GM11168 (cell line): ENCODE data around the gene EEF1E1.

Experiments
- in situ Hi-C: fragments of 300-500 bp; cut with MboI; formaldehyde crosslinking; loops from one replicate; pipeline ENCODE4 v1.12.0; 2022; ENCODE audit warnings: low sequenced_read_pairs; ENCODE audit not compliant: unreplicated experiment

Gene EEF1E1

DNA sequence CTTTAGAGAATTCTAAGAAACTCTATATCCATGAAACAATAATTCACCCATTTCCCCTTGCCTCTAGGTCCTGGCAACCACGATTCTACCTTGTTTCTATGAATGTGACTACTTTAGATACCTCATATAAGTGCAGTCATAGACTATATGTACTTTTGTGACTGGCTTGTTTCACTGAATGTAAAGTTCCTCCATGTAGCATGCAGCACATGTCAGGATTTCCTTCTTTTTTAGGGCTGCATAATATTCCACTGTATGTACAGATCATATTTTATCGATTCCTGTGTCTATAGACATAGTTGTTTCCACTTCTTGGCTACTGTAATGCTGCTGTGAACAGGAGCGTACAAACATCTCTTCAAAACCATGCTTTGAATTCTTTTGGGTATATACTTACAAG is 11.7 kb downstream of the EEF1E1 start:
- in situ Hi-C loops: no loop called here

DNA sequence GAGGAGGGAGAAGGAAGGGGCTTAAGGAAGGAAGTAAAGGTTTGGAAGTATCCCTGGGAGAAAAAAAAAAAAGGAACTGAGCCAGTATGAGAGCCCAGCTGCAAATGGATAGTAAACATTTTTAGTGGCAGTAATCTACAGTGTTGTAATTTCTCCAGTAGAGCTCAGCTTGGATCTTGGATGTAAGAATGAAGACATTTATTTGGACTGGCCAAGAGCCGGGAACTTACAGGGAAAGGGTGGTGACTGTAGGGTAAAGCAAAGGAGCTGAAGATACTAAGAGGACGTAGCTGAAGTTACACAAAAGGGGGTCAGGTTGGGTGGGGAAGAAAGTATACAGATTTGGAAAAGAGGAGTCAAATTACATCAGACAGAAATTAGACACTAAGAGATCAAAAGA is 13.5 kb downstream of the EEF1E1 start:
- in situ Hi-C loops: no loop called here

- in situ Hi-C loops: no loop called here
These were observed 14.2 kb downstream of the EEF1E1 start for GRCh38 chr6:8087870-8088754.

GRCh38 chr6:8086755-8087306 is 15.5 kb downstream of the EEF1E1 start:
- in situ Hi-C loops: no loop called here

- in situ Hi-C loops: no loop called here
These were observed 17.3 kb downstream of the EEF1E1 start for GRCh38 chr6:8085053-8085511.

GRCh38 chr6:8084586-8084985 is 17.8 kb downstream of the EEF1E1 start:
- in situ Hi-C loops: no loop called here

DNA sequence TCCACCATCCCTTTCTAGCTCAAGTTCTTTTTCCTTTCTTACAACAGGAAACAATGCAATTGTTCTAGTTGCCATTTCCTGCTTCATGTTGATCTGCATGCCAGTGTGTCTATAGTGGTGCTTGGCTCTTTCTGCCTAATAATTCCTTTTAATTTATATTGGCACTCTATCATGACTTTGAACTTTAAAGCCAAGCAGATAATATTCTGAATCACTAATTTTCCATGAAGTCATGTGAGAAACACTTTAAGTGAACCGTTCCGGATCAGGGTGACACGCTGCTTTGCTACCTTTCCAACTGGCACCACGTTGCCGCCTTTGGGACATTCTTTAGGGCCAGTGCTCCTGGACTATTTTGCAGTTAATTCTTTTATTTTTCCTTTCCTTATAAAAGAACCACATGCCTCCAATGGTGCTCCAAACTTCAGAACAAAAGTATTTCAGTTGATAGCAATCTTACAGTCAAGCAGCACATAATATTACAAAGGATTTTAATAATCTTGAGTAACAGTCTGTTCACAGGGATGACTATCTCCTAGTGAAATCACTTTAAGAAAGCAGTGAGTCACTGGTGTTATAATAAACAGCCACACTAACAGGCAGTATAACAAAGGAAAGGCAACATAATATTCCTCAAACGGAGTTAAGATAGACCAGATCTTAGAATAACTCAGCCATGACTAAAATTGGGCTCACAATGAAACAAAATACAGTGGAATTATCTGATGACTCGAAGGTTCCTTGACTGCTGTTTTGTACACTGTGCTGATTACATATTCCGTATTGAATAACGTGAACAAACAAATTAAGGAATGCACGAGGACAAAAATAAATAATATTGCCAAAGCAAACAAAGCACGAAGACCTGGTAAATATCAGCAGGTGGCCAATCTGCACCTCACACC is 19.1 kb downstream of the EEF1E1 start:
- in situ Hi-C loops: no loop called here

DNA sequence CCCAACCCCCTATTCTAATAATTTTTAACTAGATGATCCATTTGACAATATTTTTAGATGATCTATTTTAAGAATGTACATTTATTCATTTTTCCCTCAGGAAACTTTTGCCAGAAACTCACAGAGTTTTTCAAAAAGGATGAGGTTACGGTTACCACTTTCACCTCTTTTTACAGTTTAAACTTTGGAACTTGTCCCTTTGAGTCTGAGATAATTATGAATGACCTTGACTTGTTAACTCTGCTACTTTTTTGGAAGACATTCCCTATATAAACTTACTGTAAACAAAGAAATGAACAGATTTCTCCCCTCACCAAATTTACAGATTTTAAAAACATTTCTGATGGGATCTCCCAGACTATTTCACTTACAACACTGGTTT is 19.8 kb downstream of the EEF1E1 start:
- in situ Hi-C loops: no loop called here

GRCh38 chr6:8080362-8081151 is 21.8 kb downstream of the EEF1E1 start:
- in situ Hi-C loops: no loop called here

- in situ Hi-C loops: no loop called here
These were observed 23.2 kb downstream of the EEF1E1 start for GRCh38 chr6:8079126-8079525.

DNA sequence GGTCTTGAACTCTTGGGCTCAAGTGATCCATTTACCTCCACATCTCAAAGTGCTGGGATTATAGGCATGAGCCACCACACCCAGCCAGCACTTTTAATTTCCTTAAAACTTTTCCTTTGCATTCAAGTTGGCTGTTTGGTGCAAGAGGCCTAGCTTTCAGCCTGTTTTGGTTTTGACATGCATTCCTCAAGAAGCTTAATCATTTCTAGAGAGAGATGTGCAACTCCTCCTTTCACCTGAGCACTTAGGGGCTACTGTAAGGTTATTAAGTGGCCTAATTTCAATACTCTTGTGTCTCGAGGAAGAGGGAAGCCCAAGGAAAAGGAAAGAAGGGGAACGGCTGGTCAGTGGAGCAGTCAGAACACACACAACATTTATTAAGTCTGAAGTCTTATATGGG is 24.4 kb downstream of the EEF1E1 start:
- in situ Hi-C loops: no loop called here

DNA sequence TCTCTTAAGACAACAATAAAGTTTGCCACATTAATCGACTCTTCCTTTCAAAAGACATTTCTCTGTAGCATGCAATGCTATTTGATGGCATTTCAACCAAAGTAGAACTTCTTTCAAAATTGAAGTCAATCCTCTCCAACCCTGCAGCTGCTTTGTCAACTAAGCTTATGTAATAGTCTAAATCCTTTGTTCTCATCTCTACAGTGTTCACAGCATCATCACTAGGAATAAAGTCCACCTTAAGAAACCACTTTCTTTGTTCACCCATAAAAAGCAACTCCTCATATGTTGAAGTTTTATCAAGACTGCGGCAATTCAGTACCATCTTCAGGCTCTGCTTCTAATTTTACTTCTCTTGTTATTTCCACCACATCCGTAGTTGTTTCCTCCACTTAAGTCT is 26.6 kb downstream of the EEF1E1 start:
- in situ Hi-C loops: no loop called here

DNA sequence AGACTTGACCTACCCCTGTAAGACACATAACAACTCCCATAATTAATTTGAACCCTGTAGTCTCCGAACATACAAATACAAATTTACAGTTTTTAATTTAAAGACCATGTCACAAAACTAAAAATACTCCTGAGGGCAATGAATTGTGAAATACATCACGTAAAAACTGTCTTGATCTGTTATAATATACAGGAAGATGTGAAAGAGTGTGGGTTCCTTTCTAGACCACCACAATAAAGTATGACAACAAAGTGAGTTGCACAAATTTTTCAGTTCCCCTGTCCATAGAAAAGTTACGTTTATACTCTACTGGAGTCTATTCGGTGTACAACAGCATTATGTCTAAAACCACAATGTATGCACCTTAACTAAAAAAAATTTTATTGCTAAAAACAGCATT is 27.2 kb downstream of the EEF1E1 start:
- in situ Hi-C loops: no loop called here

- in situ Hi-C loops: no loop called here
These were observed 28.1 kb downstream of the EEF1E1 start for GRCh38 chr6:8074213-8074612.

GRCh38 chr6:8073758-8074157 is 28.6 kb downstream of the EEF1E1 start:
- in situ Hi-C loops: no loop called here

DNA sequence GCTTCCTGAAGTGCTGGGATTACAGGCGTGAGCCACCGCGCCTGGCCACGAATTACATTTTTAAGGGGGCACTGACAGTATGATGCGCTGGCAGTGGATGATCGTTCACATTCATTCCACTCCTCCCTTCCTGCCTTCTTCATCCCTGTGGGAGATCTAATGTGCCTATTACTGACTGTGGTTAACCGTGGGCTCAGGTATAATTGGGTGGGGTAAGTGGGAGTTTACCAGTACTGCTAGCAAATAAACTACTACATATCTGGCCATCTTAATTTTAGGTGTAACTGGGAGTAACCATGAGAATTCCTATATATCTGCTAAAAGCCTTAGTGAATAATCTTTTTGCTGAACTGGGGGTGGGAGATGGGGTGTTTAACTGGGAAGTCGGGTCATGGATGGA is 31.6 kb downstream of the EEF1E1 start:
- in situ Hi-C loops: no loop called here

DNA sequence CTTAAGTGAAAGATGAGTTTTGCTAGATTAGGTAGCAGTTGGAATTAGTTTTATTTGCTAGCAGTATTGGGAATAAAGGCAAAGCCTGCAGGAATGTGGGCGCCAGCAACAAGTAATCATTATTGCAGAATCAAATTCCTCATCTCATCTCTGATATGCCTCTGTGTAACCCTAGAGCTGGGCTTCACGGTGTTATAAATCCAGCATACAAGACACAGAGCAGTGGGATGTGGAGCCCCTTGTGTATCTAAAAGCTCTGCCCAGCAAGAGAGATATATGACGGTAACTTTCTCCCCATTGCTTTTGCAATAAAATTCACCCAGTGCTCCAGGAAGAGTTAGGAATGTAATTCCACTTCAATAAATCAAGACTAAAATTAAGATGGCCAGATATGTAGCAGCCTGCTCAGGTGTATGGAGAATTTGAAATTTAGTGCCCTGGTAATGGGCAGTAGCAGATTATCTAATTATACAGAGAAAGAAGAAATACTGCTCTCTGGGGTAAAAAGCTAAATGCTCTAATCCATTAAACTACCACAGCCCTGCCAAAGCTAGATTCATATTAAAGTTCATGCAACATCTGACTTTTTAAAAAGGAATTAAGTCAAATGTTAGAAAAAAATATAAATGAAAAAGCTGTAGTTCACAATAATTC is 32.6 kb downstream of the EEF1E1 start:
- in situ Hi-C loops: no loop called here

GRCh38 chr6:8069151-8069550 is 33.2 kb downstream of the EEF1E1 start:
- in situ Hi-C loops: no loop called here

DNA sequence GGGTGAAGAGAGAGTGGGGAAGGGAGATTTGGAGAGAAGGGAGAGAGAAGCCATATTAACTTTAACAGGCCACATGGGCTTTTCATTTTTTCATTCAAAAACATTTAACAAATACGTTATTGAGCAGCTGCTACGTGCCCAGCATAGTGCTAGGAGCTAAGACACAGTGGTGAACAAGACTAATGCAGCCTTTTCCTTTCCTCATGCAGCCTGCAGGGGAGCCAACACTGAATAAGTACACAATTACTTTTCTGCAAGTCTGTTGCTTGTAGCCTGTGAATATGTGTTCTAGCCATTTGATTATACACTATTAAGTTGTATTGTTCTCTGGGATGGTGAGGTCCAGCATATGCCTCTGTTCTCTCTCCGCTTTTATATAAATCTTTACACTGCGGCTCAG is 36.2 kb downstream of the EEF1E1 start:
- in situ Hi-C loops: no loop called here

- in situ Hi-C loops: no loop called here
These were observed 36.8 kb downstream of the EEF1E1 start for GRCh38 chr6:8065519-8065911.
